Uterus (tissue), 2 donors: Measurements from ENCODE around the gene ORM2.

Experiments
- CTCF ChIP-seq, 4 experiments: fragments of 200-600 bp in 2 of 4; fragments of 450-650 bp in 2 of 4; sonication (generic) in 2 of 4; IDR thresholded peaks; one replicate each; pipeline ENCODE4 v1.5.1; 2016 to 2019; ENCODE audit warnings: antibody characterized with exemption in 4 of 4, mild to moderate bottlenecking in 2 of 4, moderate library complexity in 1 of 4
- POLR2A ChIP-seq, 2 donors: fragments of 450-650 bp; IDR thresholded peaks; one replicate each; pipeline ENCODE4 v1.6.1; 2016; ENCODE audit warnings: antibody characterized with exemption in 2 of 2, mild to moderate bottlenecking in 1 of 2, moderate library complexity in 1 of 2

DNA sequence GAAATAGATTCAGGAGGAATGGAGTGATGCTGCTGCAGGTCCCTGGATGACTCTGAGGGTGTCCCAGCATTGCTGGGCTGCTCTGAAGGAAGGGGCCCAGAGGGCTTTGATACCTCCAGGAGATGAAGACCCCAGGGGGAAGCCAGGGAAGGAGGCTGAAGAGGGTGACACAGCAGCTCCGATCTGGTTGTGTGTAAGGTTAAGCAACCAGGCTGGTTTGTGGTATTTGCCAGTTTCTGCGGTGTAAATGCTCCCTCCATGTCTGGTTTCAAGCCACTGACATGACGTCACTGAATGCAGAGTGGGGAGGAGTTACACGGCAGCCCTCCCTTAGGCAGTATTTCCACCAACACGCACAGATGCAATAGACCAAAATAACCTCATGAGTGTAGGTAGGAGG lies 46.7 kb upstream of the ORM2 start:
- TF ChIP-seq CTCF (IDR thresholded peaks at IDR 0.05) = no peak
- TF ChIP-seq POLR2A (IDR thresholded peaks at IDR 0.05) = no peak
